ENCODE data around the gene AMBRA1.

AMBRA1 gene

DNA sequence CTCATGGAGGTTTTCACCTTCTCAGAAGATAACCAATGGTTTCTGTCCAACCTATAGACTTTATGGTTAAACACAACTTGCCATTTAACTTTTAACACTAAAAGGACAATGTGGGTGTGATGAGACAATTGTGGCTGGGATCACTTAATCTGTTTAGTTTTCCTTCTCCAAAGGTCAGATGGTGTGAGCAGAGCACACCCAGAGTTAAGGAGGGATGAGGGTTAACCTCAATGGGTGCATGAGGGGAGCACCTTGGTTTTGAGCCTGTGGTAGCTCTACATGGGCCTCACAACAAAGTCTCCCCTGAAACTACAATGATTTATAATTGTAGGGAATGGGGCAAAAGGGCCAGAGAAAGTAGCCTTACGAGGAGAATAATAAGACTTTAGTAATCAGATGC lies 173.3 kb downstream of the AMBRA1 start:
- TF ChIP-seq, protein P1, sequence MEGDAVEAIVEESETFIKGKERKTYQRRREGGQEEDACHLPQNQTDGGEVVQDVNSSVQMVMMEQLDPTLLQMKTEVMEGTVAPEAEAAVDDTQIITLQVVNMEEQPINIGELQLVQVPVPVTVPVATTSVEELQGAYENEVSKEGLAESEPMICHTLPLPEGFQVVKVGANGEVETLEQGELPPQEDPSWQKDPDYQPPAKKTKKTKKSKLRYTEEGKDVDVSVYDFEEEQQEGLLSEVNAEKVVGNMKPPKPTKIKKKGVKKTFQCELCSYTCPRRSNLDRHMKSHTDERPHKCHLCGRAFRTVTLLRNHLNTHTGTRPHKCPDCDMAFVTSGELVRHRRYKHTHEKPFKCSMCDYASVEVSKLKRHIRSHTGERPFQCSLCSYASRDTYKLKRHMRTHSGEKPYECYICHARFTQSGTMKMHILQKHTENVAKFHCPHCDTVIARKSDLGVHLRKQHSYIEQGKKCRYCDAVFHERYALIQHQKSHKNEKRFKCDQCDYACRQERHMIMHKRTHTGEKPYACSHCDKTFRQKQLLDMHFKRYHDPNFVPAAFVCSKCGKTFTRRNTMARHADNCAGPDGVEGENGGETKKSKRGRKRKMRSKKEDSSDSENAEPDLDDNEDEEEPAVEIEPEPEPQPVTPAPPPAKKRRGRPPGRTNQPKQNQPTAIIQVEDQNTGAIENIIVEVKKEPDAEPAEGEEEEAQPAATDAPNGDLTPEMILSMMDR (conservative IDR thresholded peaks at IDR 0.05), result no peak
- H3K27ac ChIP-seq, result no peak overlapping the region

DNA sequence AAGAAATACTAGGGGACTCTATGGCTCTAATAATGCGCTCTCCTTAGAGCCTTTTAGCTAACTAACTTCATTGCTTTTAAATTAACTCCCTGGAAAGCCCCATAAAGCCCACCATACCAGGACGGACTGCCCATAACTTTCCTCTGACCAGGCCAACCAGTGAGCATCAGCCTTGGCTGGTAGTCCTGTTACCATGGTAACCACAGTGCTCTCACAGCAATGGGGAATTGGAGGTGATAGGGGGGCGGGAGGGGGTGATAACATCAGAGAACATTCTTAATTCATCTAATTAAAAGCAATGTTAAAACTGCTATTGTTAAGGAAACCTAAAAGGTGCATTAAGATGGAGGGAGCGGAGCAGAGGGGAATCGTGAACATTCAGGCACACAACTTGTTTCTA lies 175.1 kb downstream of the AMBRA1 start:
- no peak overlapping the region for H3K27ac ChIP-seq
- TF ChIP-seq, protein P1 (conservative IDR thresholded peaks at IDR 0.05), result no peak

DNA sequence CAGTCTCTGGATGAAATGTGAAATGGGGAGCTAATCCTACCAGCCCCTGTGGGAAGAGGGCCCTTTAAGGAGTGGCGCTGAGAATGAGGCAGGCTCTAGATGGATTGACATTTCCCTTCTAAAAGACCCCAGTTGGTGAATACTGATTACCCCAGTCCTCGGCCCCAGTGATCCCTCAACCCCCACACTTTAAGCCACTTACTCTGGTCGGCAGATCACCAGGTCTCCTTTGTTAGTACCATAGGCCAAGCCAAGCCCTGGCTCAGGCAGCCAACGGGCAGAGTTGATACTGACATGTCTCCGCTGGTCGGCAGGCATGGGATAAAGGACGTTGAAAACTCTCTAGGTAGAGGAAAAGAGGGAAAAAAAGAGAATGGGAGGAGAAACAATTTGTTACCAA lies 176.1 kb downstream of the AMBRA1 start:
- TF ChIP-seq, protein P1 (conservative IDR thresholded peaks at IDR 0.05), result no peak

DNA sequence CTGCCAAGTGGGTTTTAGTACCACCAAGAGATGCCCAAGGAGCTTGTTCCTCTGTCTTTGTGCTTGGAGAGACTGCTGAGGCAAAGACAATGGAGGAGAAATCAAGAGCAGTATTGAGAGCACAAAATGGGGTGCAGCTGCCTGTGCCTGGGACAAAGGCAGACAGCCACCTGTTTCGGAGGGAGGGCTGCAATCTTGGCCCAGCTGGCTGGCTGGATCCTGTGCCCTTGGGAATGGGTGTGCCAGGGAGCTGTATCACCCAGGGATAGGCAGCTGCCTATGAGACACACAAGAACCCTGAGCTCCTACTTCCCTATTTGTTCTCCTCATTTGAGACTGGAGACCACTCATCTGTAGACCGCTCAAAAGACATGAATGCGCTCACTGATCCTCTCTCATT lies 178.9 kb downstream of the AMBRA1 start:
- TF ChIP-seq, protein P1 (conservative IDR thresholded peaks at IDR 0.05), result no peak
- no peak overlapping the region for H3K27ac ChIP-seq

More for the DNA sequence above, 176.1 kb downstream of the AMBRA1 start:
- no peak overlapping the region for H3K27ac ChIP-seq

DNA sequence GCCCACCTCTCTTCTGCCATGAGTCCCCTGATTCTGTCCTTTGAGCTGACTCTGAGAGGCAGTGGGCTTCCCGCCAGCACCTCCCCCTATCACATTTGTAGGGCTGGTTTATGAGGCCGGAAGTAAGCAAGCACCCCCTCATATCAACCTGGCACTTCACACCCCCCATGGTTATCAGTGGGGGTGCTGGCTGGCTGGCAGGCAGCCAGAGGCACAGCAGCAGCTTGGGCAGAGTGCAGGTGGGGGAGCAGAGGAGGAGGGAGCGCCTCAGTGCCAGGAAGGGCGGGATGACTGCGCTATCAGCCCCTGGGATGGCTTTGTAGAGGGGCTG lies 179.4 kb downstream of the AMBRA1 start:
- no peak overlapping the region for H3K27ac ChIP-seq
- TF ChIP-seq, protein P1 (conservative IDR thresholded peaks at IDR 0.05), result no peak

DNA sequence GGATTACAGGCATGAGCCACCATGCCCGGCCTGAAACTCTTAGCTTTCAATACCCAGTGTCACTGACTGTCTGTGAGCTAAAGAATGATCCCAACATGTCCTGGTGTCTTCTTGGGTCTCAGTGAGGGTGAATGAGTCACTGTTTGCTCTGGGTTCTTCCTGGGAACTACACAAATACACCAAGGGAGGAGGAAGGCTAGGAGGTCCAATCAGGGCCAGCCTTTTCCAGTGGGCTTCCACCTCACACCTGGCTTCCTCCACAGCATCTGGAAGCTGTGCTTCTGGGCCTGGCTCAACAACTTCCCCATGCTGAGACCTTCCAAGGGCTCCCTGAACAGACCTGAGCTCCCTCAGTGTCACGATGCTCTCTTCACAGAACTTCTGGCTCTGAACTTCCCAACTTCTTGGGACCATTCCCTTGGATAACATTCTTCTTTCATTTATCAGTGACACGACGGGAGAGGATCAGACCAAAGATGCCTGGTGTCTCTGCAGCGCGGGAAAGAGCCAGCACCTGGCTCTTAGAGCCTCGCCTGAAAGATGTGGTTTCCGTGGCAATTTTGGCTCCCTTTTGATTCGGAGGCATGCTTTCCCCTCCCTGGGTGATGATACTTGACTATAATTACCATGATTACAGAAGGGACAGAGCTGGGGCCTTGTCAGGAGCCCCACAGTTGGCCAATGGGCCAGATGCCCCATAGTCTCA lies 179.9 kb downstream of the AMBRA1 start:
- TF ChIP-seq, protein P1 (conservative IDR thresholded peaks at IDR 0.05), result no peak

DNA sequence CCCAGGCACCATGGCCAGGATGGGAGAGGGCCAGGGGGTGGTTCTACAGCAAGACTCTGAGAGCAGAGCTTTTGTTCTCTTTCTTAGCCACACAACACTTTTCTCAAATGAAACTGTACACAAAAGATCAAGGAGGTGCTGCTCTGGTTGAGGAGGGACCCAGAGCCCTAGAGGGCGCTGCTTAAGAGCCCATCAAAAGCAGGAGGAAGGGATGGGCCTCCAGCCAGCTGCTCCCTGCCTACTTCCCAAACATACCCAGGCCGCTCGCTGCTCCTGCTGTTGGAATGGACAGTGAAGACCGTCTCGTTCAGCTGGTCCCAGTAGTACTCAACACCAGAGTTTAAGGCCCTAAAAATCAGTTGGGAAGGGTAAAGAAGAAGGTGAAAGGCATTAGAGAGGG lies 183.8 kb downstream of the AMBRA1 start:
- TF ChIP-seq, protein P1 (conservative IDR thresholded peaks at IDR 0.05), result peak; percentile 56
- H3K27ac ChIP-seq, result no peak overlapping the region

More for the DNA sequence above, 179.9 kb downstream of the AMBRA1 start:
- H3K27ac ChIP-seq, result no peak overlapping the region

Measured in VCaP (cell line).